Measurements from ENCODE around the gene PIH1D1.
A peak's percentile ranks its signal among the peaks of the same experiment; 100 is the strongest.

The PIH1D1 gene

DNA sequence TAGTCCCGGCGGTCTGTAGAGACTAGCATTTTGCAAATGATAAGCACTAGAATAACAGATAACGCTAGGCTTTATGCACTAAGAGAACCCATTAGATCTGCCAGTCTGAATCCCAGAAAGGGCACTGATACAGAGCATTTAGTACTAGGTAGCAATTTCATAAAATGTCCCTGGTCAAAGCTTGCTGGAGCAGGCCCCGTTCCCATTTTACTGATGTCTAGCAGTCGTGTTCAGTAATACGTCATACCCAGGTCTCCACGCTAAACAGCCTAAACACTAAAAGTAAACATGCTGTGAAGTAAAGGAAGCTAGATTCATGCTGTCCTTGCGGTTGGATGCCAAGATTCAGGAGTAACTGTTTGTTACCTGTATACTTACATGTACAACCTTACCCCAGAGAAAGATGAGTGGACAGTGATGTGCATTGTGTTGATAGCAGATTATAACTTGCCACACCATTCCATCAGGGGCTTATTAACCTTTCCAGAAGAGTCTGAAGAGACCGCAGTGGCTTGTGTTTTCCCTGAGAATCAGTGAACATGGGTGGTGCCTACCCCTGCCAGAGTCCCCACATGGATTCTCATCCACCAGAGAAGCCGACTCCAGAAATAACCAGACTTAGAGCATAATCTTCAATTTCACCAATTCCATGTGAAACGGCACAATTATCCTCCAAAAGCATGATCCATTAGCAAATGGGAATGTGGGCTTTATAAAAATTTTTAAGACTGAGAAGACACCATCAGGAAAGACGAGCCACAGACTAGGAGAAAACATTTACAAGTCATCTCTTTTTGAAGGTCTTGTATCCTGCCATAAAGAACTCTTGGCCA lies 41.2 kb upstream of the PIH1D1 start:
- peak; percentile 59 for DNase-seq (ENCODE audit: extremely low read depth, low read depth)

DNA sequence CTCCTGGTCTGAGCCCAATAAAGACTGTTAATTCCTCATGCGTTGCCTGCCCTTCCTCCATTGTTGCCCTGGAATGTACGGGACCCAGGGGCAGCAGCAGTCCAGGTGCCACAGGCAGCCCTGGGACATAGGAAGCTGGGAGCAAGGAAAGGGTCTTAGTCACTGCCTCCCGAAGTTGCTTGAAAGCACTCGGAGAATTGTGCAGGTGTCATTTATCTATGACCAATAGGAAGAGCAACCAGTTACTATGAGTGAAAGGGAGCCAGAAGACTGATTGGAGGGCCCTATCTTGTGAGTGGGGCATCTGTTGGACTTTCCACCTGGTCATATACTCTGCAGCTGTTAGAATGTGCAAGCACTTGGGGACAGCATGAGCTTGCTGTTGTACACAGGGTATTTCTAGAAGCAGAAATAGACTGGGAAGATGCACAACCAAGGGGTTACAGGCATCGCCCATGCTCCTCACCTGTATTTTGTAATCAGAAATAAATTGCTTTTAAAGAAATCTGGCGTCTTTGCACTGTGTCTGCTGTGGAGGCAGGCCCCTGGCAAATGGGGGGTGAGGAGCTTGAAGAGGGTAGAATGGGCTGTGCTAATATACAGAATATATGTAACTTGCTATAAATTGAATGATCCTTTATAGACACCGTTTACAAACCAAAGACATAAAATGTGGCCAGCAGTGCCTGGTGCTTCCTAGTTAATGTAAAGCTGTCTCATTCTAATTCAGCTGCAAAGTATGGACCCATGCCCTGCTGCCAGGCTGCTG lies 40.4 kb upstream of the PIH1D1 start:
- no peak overlapping the region for H3K4me3 ChIP-seq (replicated peaks; ENCODE audit: low read depth, low read length)
- TF ChIP-seq, protein P1, sequence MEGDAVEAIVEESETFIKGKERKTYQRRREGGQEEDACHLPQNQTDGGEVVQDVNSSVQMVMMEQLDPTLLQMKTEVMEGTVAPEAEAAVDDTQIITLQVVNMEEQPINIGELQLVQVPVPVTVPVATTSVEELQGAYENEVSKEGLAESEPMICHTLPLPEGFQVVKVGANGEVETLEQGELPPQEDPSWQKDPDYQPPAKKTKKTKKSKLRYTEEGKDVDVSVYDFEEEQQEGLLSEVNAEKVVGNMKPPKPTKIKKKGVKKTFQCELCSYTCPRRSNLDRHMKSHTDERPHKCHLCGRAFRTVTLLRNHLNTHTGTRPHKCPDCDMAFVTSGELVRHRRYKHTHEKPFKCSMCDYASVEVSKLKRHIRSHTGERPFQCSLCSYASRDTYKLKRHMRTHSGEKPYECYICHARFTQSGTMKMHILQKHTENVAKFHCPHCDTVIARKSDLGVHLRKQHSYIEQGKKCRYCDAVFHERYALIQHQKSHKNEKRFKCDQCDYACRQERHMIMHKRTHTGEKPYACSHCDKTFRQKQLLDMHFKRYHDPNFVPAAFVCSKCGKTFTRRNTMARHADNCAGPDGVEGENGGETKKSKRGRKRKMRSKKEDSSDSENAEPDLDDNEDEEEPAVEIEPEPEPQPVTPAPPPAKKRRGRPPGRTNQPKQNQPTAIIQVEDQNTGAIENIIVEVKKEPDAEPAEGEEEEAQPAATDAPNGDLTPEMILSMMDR (IDR thresholded peaks at IDR 0.05; ENCODE audit: low read depth, low read length, missing control alignments) = no peak
- no peak for DNase-seq (ENCODE audit: extremely low read depth, low read depth)

More for the DNA sequence above, 41.2 kb upstream of the PIH1D1 start:
- H3K4me3 ChIP-seq (replicated peaks; ENCODE audit: low read depth, low read length) = no peak overlapping the region
- TF ChIP-seq, protein P1 (IDR thresholded peaks at IDR 0.05; ENCODE audit: low read depth, low read length, missing control alignments) = no peak

DNA sequence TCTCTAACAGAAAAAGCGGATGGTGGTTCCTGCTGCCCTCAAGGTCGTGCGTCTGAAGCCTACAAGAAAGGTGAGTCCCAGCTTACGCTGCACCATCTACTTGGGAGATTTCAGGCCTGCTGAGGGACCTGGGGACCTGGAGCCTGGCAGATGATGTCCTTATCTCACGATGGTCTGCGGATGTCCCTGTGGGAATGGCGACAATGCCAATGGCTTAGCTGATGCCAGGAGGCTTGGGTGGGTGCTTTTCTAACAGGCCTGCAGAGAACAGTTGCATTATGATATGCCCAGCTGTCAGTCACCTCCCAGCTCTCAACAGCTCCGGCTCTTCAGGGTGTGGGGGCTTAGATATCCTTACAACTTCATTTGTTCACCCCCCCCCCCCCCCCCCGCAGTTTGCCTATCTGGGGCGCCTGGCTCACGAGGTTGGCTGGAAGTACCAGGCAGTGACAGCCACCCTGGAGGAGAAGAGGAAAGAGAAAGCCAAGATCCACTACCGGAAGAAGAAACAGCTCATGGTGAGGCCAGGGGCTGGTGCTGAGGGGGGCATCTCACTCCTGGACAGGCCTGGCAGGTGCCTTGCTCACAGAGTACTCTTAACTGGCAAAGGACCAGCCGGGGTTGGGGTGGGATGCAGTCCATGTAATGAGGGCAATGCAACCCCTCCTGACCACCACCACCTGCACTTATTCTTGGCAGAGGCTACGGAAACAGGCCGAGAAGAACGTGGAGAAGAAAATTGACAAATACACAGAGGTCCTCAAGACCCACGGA lies 39.6 kb upstream of the PIH1D1 start:
- TF ChIP-seq, protein P1 (IDR thresholded peaks at IDR 0.05; ENCODE audit: low read depth, low read length, missing control alignments) = no peak
- peak overlapping the region; percentile 100 for H3K4me3 ChIP-seq (replicated peaks; ENCODE audit: low read depth, low read length)
- DNase-seq (ENCODE audit: extremely low read depth, low read depth) = no peak

DNA sequence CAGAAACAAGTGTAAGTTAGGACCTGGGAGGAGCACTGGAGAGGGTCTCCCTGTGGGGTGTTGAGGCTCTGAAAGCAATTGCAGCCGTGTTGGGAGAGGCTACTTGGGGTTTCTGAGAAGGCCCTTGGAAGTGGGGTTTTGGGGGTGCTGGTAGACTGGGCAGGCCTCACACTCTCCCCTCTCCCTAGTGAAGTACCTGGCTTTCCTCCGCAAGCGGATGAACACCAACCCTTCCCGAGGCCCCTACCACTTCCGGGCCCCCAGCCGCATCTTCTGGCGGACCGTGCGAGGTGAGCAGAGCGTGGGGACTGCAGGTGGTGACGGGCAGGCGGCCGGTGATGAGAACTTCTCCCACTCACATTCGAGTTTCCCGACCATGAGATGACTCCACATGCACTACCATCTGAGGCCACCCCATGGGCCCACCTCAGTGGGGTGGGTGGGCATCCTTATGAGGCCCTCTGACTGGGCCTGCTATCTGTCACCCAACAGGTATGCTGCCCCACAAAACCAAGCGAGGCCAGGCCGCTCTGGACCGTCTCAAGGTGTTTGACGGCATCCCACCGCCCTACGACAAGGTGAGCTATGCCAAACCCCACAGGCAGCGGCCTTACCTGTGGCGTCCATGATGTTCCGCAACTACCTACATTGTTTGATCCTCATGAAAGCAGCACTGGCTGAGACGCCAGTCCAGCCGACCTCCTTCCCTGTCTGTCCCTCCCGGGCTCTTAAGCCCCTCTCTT lies 38.8 kb upstream of the PIH1D1 start:
- H3K4me3 ChIP-seq (replicated peaks; ENCODE audit: low read depth, low read length) = peak overlapping the region; percentile 100

DNA sequence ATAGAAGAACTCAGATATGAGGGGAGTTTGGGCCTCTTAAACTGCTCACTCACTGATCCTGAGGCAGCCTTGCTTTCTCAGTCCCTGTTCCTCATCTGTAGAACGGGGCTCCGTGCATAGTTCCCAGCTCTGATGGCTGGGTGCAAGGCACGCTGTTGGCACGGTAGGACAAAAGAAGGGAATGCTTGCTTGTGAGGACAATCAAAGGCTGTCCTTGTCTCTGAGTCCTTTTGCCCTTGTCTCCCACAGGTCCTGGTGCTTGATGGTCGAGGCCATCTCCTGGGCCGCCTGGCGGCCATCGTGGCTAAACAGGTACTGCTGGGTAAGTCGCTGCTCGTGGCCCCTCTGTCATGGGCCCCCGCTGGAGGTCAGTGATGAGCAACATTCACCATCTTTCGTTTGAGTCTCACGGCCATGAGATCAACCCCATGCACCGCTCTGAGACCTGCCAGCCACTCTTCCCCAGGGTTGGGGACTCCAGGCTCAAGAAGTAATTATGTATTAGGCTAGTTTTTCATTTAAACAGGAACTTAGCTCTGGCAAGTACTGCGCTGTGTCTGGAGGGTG lies 38.1 kb upstream of the PIH1D1 start:
- TF ChIP-seq, protein P1 (IDR thresholded peaks at IDR 0.05; ENCODE audit: low read depth, low read length, missing control alignments) = no peak
- peak overlapping the region; percentile 100 for H3K4me3 ChIP-seq (replicated peaks; ENCODE audit: low read depth, low read length)
- no peak for DNase-seq (ENCODE audit: extremely low read depth, low read depth)

More for the DNA sequence above, 38.8 kb upstream of the PIH1D1 start:
- TF ChIP-seq, protein P1 (IDR thresholded peaks at IDR 0.05; ENCODE audit: low read depth, low read length, missing control alignments) = no peak
- no peak for DNase-seq (ENCODE audit: extremely low read depth, low read depth)

All from HFF-Myc (cell line).